ENCODE data around the gene TAB3. TPM values are rescaled to one million over a fixed set of nuclear protein-coding genes. Genes with fewer than 3 reads are reported as not detected.

The TAB3 gene
- total RNA-seq, 4 donors from 2014 or later: 21.2 to 51.2 (median 39.2) TPM

DNA sequence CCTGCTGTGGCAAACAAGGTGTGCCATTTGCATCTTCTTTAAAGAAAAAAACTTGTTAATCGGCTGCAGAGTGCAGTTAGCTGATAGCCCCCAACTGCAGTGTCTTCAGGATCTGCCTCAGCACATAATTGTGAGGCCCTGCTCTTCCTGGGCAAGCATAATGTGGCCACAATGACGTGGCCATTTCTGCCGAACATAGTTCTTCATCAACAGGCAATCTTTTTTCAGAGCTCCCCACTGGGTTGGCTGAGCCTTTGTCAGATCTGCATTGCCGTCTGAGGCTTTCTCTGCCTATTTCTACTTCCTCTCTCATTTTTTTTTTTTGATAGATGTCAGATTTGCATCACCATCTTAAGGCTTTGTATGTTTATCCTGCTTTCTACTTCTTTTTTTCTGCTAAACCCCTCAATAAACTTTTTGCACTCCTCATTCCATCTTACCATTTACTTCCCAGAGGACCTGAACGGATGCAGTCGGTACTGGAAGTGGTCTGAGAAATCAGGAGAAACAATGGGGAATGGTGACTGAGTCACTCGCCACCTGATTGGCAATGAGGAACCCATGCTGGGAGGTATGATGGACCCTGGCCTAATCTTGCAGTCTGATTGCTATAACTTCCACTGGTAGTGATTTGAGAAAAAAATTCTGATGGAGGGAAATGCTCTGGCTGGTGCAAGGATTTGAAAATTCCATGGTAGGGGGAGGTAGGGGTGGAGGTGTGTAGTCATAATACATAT is 21.2 kb upstream of the TAB3 start:
- no peak for TF ChIP-seq POLR2A (IDR thresholded peaks at IDR 0.05)
- TF ChIP-seq, protein P1, sequence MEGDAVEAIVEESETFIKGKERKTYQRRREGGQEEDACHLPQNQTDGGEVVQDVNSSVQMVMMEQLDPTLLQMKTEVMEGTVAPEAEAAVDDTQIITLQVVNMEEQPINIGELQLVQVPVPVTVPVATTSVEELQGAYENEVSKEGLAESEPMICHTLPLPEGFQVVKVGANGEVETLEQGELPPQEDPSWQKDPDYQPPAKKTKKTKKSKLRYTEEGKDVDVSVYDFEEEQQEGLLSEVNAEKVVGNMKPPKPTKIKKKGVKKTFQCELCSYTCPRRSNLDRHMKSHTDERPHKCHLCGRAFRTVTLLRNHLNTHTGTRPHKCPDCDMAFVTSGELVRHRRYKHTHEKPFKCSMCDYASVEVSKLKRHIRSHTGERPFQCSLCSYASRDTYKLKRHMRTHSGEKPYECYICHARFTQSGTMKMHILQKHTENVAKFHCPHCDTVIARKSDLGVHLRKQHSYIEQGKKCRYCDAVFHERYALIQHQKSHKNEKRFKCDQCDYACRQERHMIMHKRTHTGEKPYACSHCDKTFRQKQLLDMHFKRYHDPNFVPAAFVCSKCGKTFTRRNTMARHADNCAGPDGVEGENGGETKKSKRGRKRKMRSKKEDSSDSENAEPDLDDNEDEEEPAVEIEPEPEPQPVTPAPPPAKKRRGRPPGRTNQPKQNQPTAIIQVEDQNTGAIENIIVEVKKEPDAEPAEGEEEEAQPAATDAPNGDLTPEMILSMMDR (IDR thresholded peaks at IDR 0.05): no peak
- peak overlapping the region; percentile 4 to 68 for H3K27ac ChIP-seq
- no peaks in the 10 kb centered on the region for H3K36me3 ChIP-seq
- no peak for DNase-seq
- no peaks in the 10 kb centered on the region for H3K27me3 ChIP-seq
- intact Hi-C loops (cut with DNase I; ENCODE audit: low total_unique reads): no loop called here
- H3K4me3 ChIP-seq: no peak overlapping the region
- H3K4me1 ChIP-seq: peaks cover 0 to 3% of the 10 kb centered on the region in 2 donors
- no peaks in the 10 kb centered on the region for H3K9me3 ChIP-seq

DNA sequence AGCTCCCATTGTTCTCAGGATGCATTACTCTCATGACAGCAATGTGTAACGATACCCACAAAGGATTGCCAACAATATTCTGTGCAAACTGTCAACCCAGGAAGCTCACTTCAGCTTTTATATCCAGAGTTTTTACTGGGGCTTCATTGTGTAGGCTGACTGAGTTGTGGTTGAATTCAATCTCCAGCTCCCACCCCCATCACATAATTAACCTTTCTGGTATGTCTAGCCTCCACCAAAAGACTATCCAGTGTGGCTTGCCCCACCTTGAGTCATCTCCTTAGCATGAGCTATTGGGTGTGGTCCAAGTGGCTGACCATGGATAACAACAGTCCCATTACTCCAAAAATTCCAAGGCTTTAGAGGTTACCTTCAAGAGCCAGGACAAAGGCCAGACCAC is 17.7 kb upstream of the TAB3 start:
- intact Hi-C loops (cut with DNase I; ENCODE audit: low total_unique reads): no loop called here
- no peaks in the 10 kb centered on the region for H3K27me3 ChIP-seq
- DNase-seq: no peak

DNA sequence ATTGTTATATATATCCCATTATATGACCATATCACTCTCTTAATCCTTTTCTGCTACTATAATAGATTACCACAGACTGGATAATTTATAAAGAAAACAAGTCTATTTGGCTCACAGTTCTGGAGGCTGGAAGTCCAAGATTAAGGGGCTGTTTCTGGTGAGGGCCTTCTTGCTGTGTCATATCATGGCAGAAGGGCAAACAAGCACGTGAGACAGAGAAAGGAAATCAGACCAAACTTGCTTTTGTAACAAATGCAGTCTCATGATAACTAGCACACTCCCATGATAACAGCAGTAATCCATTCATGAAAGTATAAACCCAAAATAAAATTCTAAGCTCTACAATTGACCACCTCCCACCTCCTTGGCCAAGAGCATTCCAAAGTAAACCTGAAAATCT is 16.3 kb upstream of the TAB3 start:
- DNase-seq: no peak
- intact Hi-C loops (cut with DNase I; ENCODE audit: low total_unique reads): no loop called here

More for the DNA sequence above, 17.7 kb upstream of the TAB3 start:
- H3K27ac ChIP-seq: peak overlapping the region in 1 of 2 donors; percentile 61
- H3K4me3 ChIP-seq: no peak overlapping the region
- no peaks in the 10 kb centered on the region for H3K9me3 ChIP-seq
- H3K4me1 ChIP-seq: peaks cover 0 to 3% of the 10 kb centered on the region in 2 donors
- no peaks in the 10 kb centered on the region for H3K36me3 ChIP-seq
- TF ChIP-seq, protein P1 (IDR thresholded peaks at IDR 0.05): no peak
- no peak for TF ChIP-seq POLR2A (IDR thresholded peaks at IDR 0.05)

DNA sequence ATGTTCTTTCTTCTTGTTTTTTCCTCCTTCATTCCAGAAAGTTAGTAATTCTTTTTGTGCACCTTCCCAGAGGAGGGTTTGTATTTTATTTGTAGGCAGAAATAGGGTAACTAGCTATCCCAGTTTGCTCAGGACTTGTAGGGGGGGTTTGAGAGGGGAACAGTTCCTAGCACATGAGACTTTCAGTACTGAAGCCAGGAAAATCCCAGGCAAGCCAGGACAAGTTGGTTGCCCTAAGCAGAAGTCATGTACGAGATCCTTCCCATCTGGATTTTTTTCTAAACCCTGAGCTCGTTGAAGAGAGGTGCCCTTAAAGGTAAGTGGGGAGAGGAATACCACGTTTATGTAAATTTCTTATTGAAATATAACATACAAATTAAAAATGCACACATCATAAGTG is 15.6 kb upstream of the TAB3 start:
- peaks cover 0 to 3% of the 10 kb centered on the region in 2 donors for H3K4me1 ChIP-seq
- no peak for TF ChIP-seq POLR2A (IDR thresholded peaks at IDR 0.05)
- TF ChIP-seq, protein P1 (IDR thresholded peaks at IDR 0.05): no peak
- H3K27ac ChIP-seq: peak overlapping the region; percentile 38 to 61
- no peak for DNase-seq
- no peaks in the 10 kb centered on the region for H3K27me3 ChIP-seq
- no peak overlapping the region for H3K4me3 ChIP-seq
- intact Hi-C loops (cut with DNase I; ENCODE audit: low total_unique reads): no loop called here
- no peaks in the 10 kb centered on the region for H3K9me3 ChIP-seq
- no peaks in the 10 kb centered on the region for H3K36me3 ChIP-seq

More for the DNA sequence above, 16.3 kb upstream of the TAB3 start:
- Histone ChIP-seq H3K4me3 (no peak overlapping the region), H3K36me3 (no peaks in the 10 kb centered on the region), H3K27me3 (no peaks in the 10 kb centered on the region), H3K9me3 (no peaks in the 10 kb centered on the region), H3K27ac (peak overlapping the region; percentile 38 to 61), H3K4me1 (peaks cover 0 to 3% of the 10 kb centered on the region in 2 donors)
- no peak for TF ChIP-seq POLR2A (IDR thresholded peaks at IDR 0.05)
- TF ChIP-seq, protein P1 (IDR thresholded peaks at IDR 0.05): no peak

DNA sequence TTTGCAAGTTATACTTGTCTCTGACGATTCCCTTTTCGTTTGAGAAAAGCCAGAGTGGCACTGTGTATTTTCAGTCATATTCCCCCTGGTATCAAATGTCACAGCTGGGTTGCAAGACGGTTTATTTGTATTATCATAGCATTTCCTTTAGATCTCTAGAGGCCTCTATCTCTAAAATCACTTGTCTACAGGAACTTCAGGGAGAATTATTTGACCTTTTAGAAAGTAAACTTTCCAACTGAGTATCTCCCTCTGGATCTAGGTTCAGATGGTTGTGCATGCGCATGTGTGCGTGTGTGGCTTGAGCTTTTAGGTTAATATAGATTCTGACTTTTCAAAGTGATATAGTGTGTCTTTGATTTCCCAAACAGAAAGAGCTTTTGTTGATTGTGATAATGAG is 15.1 kb upstream of the TAB3 start:
- no peaks in the 10 kb centered on the region for H3K9me3 ChIP-seq
- H3K27me3 ChIP-seq: no peaks in the 10 kb centered on the region
- H3K4me3 ChIP-seq: no peak overlapping the region
- H3K4me1 ChIP-seq: peaks cover 0 to 3% of the 10 kb centered on the region in 2 donors
- no peak for TF ChIP-seq POLR2A (IDR thresholded peaks at IDR 0.05)
- TF ChIP-seq, protein P1 (IDR thresholded peaks at IDR 0.05): no peak
- no peaks in the 10 kb centered on the region for H3K36me3 ChIP-seq
- DNase-seq: no peak
- peak overlapping the region; percentile 38 to 61 for H3K27ac ChIP-seq
- intact Hi-C loops (cut with DNase I; ENCODE audit: low total_unique reads): no loop called here
